Measurements from ENCODE around the gene KCNAB1.

GRCh38 chr3:156181509-156181908, 61.1 kb downstream of the KCNAB1 start:
- no peak for TF ChIP-seq CTCF (IDR thresholded peaks at IDR 0.05; ENCODE audit: low read length)
- TF ChIP-seq EZH2 (optimal IDR thresholded peaks at IDR 0.05; ENCODE audit: low read depth, low read length), result no peak
- TF ChIP-seq EZH2phosphoT487 (IDR thresholded peaks at IDR 0.05; ENCODE audit: low read length), result no peak
